HEK293 (cell line): ENCODE data around the gene ERMARD.

Experiments
- GLIS1 ChIP-seq: fragments of 450-650 bp; formaldehyde crosslinking; IDR thresholded peaks from 2 replicates; pipeline ENCODE4 v1.5.1; 2016; ENCODE audit warnings: missing biosample characterization, missing genetic modification characterization
- PRDM2 ChIP-seq: fragments of 450-650 bp; formaldehyde crosslinking; IDR thresholded peaks from 2 replicates; pipeline ENCODE4 v1.5.1; 2016; ENCODE audit warnings: missing biosample characterization, missing genetic modification characterization, borderline replicate concordance
- PRDM6 ChIP-seq: fragments of 450-650 bp; formaldehyde crosslinking; IDR thresholded peaks from 2 replicates; pipeline ENCODE4 v1.5.1; 2017; ENCODE audit warnings: missing biosample characterization, missing genetic modification characterization
- ZBTB17 ChIP-seq: fragments of 450-650 bp; formaldehyde crosslinking; IDR thresholded peaks from 2 replicates; pipeline ENCODE4 v1.5.1; 2016; ENCODE audit warnings: missing biosample characterization, missing genetic modification characterization
- ZBTB20 ChIP-seq: fragments of 450-650 bp; formaldehyde crosslinking; IDR thresholded peaks from 2 replicates; pipeline ENCODE4 v1.5.1; 2016; ENCODE audit warnings: missing biosample characterization, missing genetic modification characterization
- ZFP37 ChIP-seq: fragments of 450-650 bp; formaldehyde crosslinking; IDR thresholded peaks from 2 replicates; pipeline ENCODE4 v1.5.1; 2016; ENCODE audit warnings: missing biosample characterization, missing genetic modification characterization
- ZNF138 ChIP-seq: fragments of 450-650 bp; formaldehyde crosslinking; IDR thresholded peaks from 2 replicates; pipeline ENCODE4 v1.5.1; 2016; ENCODE audit warnings: missing biosample characterization, missing genetic modification characterization, borderline replicate concordance
- ZNF157 ChIP-seq: fragments of 450-650 bp; formaldehyde crosslinking; IDR thresholded peaks from 2 replicates; pipeline ENCODE4 v1.5.1; 2016; ENCODE audit warnings: missing biosample characterization, missing genetic modification characterization
- ZNF174 ChIP-seq: fragments of 450-650 bp; formaldehyde crosslinking; IDR thresholded peaks from 2 replicates; pipeline ENCODE4 v1.5.0; 2017; ENCODE audit warnings: missing biosample characterization, mild to moderate bottlenecking, missing genetic modification characterization
- ZNF26 ChIP-seq: fragments of 450-650 bp; formaldehyde crosslinking; IDR thresholded peaks from 2 replicates; pipeline ENCODE4 v1.5.1; 2016; ENCODE audit warnings: missing biosample characterization, missing genetic modification characterization
- ZNF311 ChIP-seq: fragments of 450-650 bp; formaldehyde crosslinking; IDR thresholded peaks from 2 replicates; pipeline ENCODE4 v1.5.1; 2017; ENCODE audit warnings: missing biosample characterization, missing genetic modification characterization, borderline replicate concordance
- ZNF341 ChIP-seq: fragments of 450-650 bp; formaldehyde crosslinking; IDR thresholded peaks from 2 replicates; pipeline ENCODE4; 2016; ENCODE audit warnings: low read depth, missing biosample characterization, missing genetic modification characterization
- ZNF48 ChIP-seq: fragments of 450-650 bp; formaldehyde crosslinking; IDR thresholded peaks from 2 replicates; pipeline ENCODE4 v1.5.1; 2016; ENCODE audit warnings: missing biosample characterization, missing genetic modification characterization
- ZNF518A ChIP-seq: fragments of 450-650 bp; formaldehyde crosslinking; conservative IDR thresholded peaks from 2 replicates; pipeline ENCODE4 v1.5.1; 2016; ENCODE audit warnings: low read depth, missing biosample characterization, missing genetic modification characterization
- ZNF544 ChIP-seq: fragments of 450-650 bp; formaldehyde crosslinking; IDR thresholded peaks from 2 replicates; pipeline ENCODE4 v1.5.0; 2017; ENCODE audit warnings: missing biosample characterization, missing genetic modification characterization
- ZNF580 ChIP-seq: fragments of 450-650 bp; formaldehyde crosslinking; IDR thresholded peaks from 2 replicates; pipeline ENCODE4 v1.5.1; 2016; ENCODE audit warnings: missing biosample characterization, missing genetic modification characterization
- ZNF596 ChIP-seq: fragments of 450-650 bp; IDR thresholded peaks from 2 replicates; pipeline ENCODE4 v1.5.0; 2018; ENCODE audit warnings: missing biosample characterization, mild to moderate bottlenecking, missing genetic modification characterization, moderate library complexity
- ZNF600 ChIP-seq: fragments of 450-650 bp; formaldehyde crosslinking; IDR thresholded peaks from 2 replicates; pipeline ENCODE4 v1.5.1; 2016; ENCODE audit warnings: missing biosample characterization, missing genetic modification characterization
- ZNF645 ChIP-seq: fragments of 450-650 bp; formaldehyde crosslinking; IDR thresholded peaks from 2 replicates; pipeline ENCODE4; 2016; ENCODE audit warnings: missing biosample characterization, missing genetic modification characterization
- ZNF670 ChIP-seq: fragments of 450-650 bp; formaldehyde crosslinking; IDR thresholded peaks from 2 replicates; pipeline ENCODE4 v1.5.1; 2016; ENCODE audit warnings: missing biosample characterization, missing genetic modification characterization, low read depth
- ZNF747 ChIP-seq: fragments of 450-650 bp; formaldehyde crosslinking; IDR thresholded peaks from 2 replicates; pipeline ENCODE4 v1.5.1; 2016; ENCODE audit warnings: missing biosample characterization, missing genetic modification characterization
- ZNF768 ChIP-seq: fragments of 450-650 bp; formaldehyde crosslinking; IDR thresholded peaks from 2 replicates; pipeline ENCODE4 v1.5.1; 2018; ENCODE audit warnings: missing biosample characterization, mild to moderate bottlenecking, missing genetic modification characterization
- ZNF830 ChIP-seq: fragments of 450-650 bp; IDR thresholded peaks from 2 replicates; pipeline ENCODE4 v1.5.0; 2018; ENCODE audit warnings: missing biosample characterization, missing genetic modification characterization, low read depth, mild to moderate bottlenecking, moderate library complexity
- ZXDB ChIP-seq: fragments of 450-650 bp; formaldehyde crosslinking; IDR thresholded peaks from 2 replicates; pipeline ENCODE4 v1.5.1; 2016; ENCODE audit warnings: missing biosample characterization, missing genetic modification characterization

ERMARD gene

GRCh38 chr6:169800668-169801395 is 49.4 kb downstream of the ERMARD start (continued):
- no peak for TF ChIP-seq ZNF645 (tag by site-specific recombination)
- no peak for TF ChIP-seq ZNF157 (tag by site-specific recombination)
- TF ChIP-seq ZNF768 (tag by site-specific recombination), result no peak
- no peak for TF ChIP-seq ZNF580 (tag by site-specific recombination)
- peak; percentile 82 for TF ChIP-seq GLIS1 (tag by site-specific recombination)
- TF ChIP-seq ZNF747 (tag by site-specific recombination), result no peak
- no peak for TF ChIP-seq ZNF174
- no peak; the same call in 1 of the 2 replicates for TF ChIP-seq PRDM6
- TF ChIP-seq ZNF518A, result no peak
- TF ChIP-seq ZNF600 (tag by site-specific recombination), result peak; percentile 74; the same call in 1 of the 2 replicates
- no peak for TF ChIP-seq ZNF596 (tag by site-specific recombination)
- peak; percentile 57; the same call in 1 of the 2 replicates for TF ChIP-seq ZXDB (tag by site-specific recombination)
- no peak for TF ChIP-seq ZNF341 (tag by site-specific recombination)
- no peak for TF ChIP-seq ZNF138 (tag by site-specific recombination)
- TF ChIP-seq ZNF26, result no peak
- TF ChIP-seq ZNF311 (tag by site-specific recombination), result no peak
- TF ChIP-seq ZNF48 (tag by site-specific recombination), result no peak
- peak; percentile 48; the same call in 1 of the 2 replicates for TF ChIP-seq ZBTB17
- no peak for TF ChIP-seq PRDM2 (tag by site-specific recombination)
- no peak for TF ChIP-seq ZNF830
- TF ChIP-seq ZFP37, result no peak
- TF ChIP-seq ZBTB20 (tag by site-specific recombination), result peak; percentile 36; the same call in 1 of the 2 replicates
- no peak for TF ChIP-seq ZNF670 (tag by site-specific recombination)
- no peak for TF ChIP-seq ZNF544 (tag by site-specific recombination)
